Measurements from ENCODE around the gene TRMT1. TPM values are rescaled to one million over a fixed set of nuclear protein-coding genes. Genes with fewer than 3 reads are reported as not detected.

TRMT1 gene
- total RNA-seq, 1 donor from 2014 or later: 17.5 TPM

DNA sequence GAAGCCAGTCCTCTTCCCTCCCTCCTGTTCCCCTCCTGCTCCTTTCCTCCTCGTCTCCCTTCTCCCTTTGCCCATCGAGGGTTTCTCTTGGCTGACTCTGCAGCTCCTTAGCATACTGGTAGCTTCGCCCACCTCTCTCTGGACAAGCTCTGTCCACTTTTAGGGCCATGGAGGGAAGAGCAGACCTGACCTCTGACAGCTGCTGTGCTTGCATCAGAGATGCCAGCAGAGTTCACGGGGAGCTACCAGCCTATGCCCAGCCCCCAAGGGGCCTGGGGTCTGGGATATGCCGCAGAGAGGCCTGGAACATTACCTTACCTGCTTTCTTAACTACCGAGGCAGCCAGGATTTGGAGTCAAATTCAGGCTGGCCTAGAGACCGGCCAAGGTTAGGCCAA, 33.5 kb downstream of the TRMT1 start:
- no peak for DNase-seq (ENCODE audit: low spot score)
- intact Hi-C loops (cut with DNase I): no loop called here

DNA sequence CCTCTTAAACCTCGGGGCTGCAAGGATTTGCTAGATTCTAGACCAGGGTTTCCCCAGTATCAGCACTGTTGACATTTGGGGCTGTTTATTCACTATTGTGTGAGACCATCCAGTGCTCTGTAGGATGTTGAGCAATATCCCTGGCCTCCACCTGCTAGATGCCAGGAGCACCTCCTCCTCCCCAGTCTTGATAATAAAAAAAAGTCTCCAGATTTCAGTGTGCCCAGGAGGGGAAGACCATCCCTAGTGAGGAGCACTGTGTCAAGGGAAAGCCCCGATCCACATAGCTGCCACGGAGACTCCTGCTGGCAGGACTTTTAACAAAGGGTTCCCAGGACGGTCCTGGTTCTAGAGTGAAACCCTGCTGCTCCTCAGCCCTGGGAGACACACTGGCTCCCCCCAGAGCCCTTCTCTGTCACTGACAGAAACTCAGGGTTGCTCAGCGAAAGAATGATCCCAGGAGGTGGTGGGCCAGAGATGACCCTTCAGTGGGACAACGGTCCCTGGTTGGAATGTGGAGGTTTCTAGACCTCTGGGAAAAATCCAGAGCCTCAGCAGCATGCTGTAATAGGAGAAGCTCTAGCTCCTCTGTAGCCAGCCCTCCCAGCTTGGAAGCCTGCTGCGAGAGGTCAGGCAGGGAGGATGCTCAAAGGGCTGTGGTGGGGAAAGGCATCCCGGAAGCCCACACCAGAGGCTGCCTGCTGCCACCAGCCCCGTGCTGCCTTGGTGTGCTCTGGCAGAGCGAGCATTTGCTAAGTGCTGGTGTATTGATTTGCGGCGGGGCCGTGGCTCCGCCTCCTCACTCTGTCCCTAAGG, 34.1 kb downstream of the TRMT1 start:
- DNase-seq (ENCODE audit: low spot score): no peak
- intact Hi-C loops (cut with DNase I): no loop called here

DNA sequence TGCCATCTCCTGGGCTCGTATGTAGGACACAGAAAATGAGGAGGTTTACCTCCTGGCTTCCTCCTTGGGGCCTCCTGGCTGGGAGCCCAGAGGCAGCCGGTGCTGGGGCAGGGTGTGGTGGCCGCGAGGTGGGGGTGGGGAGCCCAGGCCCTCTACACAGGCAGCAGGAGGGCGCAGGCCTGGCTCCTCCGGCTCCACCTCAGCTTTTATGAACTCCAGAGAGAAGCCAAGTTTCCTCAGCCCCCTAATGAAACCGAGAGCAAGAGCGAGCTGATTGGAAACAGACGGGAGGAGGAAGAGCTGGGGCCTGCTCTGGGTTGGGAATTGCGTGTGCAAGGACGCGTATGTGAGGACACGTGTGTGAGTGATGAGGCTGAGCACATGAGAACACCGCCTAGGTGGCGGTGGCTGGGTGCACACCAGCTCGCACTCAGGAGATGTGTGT, 37.0 kb downstream of the TRMT1 start:
- DNase-seq (ENCODE audit: low spot score): no peak
- intact Hi-C loops (cut with DNase I): no loop called here

- intact Hi-C loops (cut with DNase I): no loop called here
- DNase-seq (ENCODE audit: low spot score): no peak
Observed at GRCh38 chr19:13078897-13079541, 37.5 kb downstream of the TRMT1 start.

- DNase-seq (ENCODE audit: low spot score): no peak
- intact Hi-C loops (cut with DNase I): no loop called here
Observed at GRCh38 chr19:13078381-13078780, 38.2 kb downstream of the TRMT1 start.

DNA sequence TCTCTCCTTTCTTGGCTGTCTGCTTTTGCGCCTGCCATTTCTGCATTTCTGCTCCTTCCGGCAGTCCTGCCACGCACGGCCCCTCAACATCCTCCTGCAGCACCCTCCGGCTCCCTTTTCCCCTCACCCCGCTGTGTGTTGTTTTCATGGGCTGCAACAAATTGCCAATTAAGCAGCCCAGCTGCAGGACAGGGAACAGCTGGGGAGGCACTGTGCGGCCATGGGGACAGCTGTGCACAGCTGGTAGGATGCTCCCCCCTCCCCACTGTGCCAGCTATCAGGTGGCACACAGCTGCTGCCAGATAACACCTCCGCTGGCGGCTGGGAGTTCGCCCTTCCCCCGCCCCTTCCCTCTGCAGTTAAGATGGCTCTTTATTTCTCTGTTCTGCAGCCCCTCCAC, 39.3 kb downstream of the TRMT1 start:
- intact Hi-C loops (cut with DNase I): no loop called here
- no peak for DNase-seq (ENCODE audit: low spot score)

DNA sequence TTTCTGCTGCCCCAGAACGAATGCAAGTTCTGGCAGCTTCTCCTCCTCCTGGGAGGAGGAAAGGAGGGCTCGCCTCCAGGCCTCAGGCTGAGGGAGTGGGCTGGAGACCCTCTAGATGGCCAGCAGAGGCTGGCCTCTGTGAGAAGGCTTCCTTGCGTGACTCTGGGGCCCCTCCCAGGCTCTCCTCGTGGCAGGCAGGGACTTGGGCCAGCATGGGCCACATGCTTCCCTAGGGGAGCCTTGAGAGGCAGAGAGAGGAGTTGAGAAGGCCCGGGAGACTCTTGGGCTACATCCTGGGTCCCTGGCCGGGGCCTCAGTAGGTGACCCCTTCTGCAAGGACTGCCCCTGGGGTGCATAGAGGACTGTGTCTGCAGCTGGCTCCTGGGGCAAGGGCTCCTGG, 39.8 kb downstream of the TRMT1 start:
- intact Hi-C loops (cut with DNase I): no loop called here

GRCh38 chr19:13076320-13076719, 40.2 kb downstream of the TRMT1 start:
- intact Hi-C loops (cut with DNase I): no loop called here

More for the DNA sequence above, 39.8 kb downstream of the TRMT1 start:
- no peak for DNase-seq (ENCODE audit: low spot score)

GRCh38 chr19:13074378-13074777, 42.2 kb downstream of the TRMT1 start:
- DNase-seq (ENCODE audit: low spot score): no peak
- intact Hi-C loops (cut with DNase I): no loop called here

More at GRCh38 chr19:13076320-13076719, 40.2 kb downstream of the TRMT1 start:
- no peak for DNase-seq (ENCODE audit: low spot score)

GRCh38 chr19:13073263-13073662, 43.3 kb downstream of the TRMT1 start:
- intact Hi-C loops (cut with DNase I): no loop called here
- no peak for DNase-seq (ENCODE audit: low spot score)

DNA sequence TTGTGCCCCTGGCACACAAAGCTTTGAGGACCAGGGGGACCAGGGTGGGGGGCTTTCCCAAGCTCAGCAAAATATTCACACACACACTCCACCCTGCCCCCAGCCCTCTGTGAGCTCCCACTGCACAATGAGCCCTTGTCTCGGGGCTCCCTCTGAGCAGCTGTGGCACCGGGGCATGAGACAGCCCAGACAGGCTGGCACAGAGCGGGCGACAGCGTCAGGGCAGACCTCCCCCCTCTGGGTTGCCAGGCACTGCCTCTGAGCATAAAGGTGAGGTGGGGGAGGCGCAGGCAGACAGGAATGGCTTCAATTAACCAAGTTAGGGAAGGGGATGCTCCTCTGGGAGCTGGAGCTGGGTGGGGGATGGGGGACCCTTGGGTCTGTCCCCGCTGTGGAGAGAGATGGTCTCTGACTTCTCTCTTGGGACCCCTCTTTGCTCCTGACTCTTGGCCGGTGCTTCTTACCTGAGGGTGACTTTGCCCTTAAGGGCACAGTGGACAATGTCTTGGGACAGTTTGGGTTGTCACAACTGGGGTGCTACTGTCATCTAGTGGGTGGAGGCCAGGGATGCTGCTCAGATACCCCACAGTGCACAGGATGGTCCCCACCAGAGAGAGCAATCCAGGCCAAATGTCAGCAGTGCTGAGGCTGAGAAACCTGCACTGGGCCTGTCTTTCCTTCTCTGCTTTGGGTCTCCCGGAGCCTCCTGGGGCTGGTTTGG, 44.2 kb downstream of the TRMT1 start:
- no peak for DNase-seq (ENCODE audit: low spot score)
- intact Hi-C loops (cut with DNase I): no loop called here

DNA sequence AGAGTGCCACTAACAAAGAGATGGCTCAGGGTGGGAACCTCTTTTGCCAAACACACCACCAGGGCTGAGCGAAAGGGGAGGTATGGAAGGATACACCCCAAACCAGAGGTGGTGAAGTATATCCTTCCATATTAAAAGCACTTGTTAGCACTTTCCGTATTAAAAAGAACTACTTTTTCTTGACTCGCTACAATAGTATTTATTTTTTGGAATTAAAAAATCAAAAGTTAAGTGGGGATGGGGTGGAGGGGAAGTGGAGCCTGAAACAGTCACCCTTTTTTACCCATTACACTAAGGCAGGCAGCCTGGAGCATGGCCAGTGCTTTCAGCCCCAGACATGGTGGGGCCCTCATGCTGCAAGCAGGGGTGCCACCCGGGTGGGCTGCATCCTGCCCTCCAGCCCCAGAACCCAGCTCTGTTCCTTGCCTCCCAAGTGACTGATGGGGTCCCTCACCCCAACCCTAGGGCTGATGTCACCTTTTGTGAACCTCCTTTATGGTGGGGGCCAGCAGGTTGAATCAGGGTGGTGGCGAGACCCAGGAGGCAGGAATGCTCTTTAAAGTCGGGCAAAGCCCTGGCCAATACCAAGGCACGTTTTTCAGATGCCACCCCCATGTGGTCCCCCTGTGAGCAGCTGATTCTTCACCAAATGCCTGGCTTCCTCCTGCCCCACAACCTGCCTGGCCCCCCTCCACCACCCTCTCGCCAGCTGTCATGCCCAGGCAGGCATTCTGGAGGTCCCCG, 44.9 kb downstream of the TRMT1 start:
- DNase-seq (ENCODE audit: low spot score): no peak
- intact Hi-C loops (cut with DNase I): no loop called here

DNA sequence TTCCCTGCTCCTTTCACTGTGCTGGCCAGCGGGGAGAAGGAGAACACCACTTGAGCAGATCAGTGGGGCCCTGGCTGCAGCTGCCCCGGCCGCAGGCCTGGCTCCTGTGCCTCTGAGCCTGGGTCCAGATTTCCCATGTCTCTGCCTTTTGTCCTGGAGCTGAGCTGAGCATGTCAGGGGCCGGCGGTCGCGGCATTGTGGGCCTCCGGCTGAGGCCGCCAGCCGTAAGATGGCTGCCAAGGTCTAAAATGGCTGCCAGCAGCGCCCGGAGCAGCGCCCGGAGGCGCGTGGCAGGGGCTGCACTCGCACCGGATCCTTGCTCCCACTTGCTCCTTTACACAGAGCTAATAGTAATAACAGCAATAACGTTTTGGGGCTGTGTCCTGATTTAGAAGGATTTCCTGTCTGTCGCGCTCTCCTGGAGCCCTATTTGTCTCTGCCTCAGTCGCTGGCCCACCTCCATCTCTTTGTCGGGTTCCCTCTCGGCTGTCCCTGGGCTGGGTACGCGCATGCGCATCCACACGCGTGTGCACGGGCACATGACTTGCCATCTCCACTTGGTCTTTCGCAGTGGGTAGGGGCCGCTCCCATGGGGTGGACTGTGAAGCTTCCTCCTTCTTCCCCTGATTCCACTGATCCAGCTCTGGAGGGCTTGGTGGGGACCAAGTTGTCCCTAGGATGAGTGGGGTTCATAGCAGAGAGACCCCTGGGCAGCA, 46.0 kb downstream of the TRMT1 start:
- no peak for DNase-seq (ENCODE audit: low spot score)

DNA sequence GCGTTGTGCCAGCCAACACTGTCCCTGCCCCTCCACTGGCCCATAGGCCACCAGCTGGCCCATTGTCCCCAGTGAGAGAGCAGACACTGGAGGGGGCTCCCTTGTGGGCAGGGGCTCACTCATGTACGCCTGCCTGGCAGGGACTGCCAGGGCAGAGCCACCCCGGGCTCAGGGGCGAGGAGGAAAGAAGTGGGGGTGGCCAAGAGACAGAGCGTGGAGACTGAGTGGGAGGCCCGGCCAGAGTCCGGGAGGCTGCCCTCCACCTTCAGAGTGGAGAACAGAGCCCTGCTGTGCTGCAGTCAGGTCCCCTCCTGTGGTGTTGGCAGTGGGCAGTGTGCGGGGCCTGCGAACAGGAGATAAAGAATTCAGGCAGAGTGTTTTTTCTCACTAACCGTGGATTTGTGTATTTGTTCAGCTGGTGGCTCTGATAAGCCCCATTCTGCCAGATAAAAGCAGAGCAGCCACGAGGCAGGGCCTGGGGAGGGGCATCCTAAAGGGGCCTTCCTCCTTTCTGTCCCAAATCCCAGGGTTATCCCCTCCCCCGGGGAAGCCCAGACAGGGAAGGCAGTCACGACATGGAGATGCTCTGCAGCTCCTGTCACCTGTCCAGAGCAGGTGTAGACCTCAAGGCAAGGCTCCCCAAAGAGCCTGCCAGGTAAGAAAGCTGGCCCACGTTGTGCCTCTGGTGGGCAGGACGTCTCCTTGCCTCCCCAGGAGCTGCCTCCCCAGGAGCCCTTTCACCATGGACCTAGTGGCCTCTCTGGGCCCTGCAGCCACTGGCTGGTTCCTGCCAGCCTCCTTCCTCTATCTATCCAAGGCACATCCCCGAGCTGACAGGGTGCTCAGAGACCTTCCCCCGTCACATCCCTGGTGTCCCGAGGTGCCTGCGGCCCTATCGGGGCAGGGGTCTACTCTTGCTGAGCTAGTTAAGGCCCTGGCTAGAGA, 46.9 kb downstream of the TRMT1 start:
- DNase-seq (ENCODE audit: low spot score): no peak
- intact Hi-C loops (cut with DNase I): no loop called here

More for the DNA sequence above, 46.0 kb downstream of the TRMT1 start:
- intact Hi-C loops (cut with DNase I): no loop called here

DNA sequence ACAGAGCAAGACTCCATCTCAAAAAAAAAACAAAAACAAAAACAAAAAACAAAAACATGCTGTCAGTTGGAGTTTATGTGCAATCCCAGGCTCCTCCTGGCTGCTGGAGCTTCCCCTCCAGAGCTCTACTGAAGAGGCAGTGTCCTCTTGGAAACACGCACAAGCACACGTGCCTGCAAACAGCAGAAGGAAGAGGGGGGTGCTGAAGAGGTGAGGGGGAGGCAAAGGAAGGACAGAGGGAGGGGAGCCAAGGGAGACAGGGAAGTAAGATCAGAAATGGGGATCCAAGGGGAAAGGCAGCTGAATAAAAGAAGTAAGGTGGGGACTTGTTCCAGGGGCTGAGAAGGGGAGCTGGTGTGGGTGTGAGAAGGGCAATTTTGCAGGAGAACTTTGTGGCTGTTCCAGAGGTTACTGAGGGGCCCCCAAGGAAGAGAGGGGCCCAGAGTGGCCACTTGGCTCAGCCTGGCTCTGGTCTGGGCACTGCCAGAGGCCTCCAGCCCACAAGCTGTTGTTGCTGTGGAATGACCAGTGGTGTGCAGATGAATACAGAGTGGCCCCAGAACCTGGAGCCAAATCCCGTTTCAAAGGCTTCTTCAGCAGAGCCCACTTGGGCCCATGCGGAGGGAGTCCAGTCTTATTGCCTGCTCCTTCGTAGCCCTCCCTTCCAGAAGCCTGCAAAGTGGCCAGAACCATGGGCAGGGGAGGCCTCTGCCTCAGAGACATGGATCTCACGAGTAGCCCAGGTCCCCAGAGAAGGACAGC, 48.3 kb downstream of the TRMT1 start:
- intact Hi-C loops (cut with DNase I): no loop called here
- no peak for DNase-seq (ENCODE audit: low spot score)

DNA sequence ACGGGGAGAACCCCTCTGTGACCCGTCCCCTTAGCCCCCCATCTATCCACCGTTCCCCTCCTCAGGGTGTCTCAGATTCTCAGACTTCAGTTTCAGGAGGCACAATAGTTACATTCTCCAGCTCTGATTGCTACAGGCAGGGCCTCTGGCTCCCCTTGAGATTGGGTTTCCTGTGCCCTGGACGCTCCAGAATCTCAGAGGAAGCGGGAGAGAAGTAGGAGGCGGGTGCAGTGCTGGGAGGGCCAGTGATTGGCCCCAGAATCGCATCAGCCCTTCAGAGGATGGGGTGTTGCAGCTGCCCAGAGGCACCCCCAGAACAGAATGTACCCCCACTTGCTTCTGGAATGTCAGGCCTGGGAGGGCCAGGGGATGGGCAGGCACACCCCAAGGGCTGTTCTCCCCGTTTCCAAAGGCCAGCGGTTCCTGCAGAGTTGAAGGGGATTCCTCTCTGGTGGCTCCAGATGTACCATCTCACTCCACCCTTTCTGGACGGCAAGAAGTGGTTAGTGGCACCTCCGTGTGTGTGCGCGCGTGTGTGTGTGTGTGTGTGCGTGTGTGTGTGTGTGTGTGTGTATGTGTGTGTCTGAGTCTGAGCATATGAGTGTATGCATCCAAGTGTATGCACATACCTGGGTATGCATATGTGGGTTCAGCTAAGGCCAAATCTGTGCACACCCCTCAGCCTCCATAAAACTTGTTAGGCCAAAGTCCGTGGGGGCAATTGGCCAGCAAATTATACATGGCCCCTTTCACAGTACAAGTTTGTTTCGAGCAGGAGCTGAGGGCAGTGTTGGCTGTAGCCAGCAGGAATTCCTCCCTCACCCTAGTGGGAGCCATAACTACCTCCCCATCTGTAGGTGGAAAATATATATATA, 49.4 kb downstream of the TRMT1 start:
- no peak for DNase-seq (ENCODE audit: low spot score)
- intact Hi-C loops (cut with DNase I): no loop called here

All from cardiac septum (tissue), 1 donor.